GM10266 (cell line): ENCODE results near the gene OPRL1.

Source experiments
- DNase-seq: peaks from one replicate; pipeline ENCODE4 v3.0.0; 2012; ENCODE audit errors: extremely low spot score
- TF ChIP-seq, protein P1 (sequence below): IDR thresholded peaks from 2 replicates; pipeline ENCODE4 v1.5.1; 2012; ENCODE audit warnings: mild to moderate bottlenecking, low read depth; ENCODE audit not compliant: control insufficient read depth, insufficient read depth; ENCODE audit errors: missing control alignments

The OPRL1 gene

DNA sequence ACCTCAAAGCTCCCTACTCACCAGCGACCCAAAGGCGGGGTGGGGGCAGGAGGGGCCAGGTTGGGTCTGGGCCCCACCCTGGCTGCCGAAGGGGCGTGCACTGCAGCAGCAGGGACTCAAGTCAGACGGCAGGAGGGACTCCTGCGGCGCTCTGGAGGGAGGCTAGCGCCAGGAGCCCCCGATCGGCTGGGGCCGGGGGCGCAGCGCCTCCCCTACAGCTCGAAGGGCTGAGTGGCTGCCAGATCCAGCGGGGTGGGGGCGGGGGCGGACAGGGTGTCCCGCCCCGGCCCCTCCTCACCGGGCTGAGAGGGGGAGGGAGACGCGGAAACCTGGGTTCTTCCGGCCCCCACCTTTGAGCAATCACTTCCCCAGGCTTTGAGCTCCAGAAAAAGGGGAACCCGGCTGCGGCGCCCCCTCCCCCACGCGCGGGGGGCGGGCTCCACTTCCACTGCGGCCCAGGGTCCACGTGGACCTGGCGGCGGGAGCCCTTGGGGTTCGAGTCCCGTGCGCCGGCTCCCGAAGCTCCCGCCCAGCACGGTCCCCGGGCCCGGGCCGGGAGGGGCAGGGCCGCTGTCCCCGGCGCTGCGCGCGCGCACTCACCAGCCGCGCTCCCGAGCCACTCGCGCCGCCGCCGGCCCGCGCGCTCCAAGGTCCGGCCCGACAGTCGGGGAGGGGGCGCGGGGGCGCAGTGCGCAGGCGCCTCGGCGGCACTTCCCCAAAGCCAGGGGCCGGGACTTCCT is 439 bp upstream of the OPRL1 start, which contains the start of gene RGS19:
TSS of gene RGS19 (minus strand) at position 246 of the 740 bp plus-strand sequence. CDS start 2,632 bp downstream, outside the sequence.
- TF ChIP-seq, protein P1, sequence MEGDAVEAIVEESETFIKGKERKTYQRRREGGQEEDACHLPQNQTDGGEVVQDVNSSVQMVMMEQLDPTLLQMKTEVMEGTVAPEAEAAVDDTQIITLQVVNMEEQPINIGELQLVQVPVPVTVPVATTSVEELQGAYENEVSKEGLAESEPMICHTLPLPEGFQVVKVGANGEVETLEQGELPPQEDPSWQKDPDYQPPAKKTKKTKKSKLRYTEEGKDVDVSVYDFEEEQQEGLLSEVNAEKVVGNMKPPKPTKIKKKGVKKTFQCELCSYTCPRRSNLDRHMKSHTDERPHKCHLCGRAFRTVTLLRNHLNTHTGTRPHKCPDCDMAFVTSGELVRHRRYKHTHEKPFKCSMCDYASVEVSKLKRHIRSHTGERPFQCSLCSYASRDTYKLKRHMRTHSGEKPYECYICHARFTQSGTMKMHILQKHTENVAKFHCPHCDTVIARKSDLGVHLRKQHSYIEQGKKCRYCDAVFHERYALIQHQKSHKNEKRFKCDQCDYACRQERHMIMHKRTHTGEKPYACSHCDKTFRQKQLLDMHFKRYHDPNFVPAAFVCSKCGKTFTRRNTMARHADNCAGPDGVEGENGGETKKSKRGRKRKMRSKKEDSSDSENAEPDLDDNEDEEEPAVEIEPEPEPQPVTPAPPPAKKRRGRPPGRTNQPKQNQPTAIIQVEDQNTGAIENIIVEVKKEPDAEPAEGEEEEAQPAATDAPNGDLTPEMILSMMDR = no peak
- peak; percentile 97 for DNase-seq

DNA sequence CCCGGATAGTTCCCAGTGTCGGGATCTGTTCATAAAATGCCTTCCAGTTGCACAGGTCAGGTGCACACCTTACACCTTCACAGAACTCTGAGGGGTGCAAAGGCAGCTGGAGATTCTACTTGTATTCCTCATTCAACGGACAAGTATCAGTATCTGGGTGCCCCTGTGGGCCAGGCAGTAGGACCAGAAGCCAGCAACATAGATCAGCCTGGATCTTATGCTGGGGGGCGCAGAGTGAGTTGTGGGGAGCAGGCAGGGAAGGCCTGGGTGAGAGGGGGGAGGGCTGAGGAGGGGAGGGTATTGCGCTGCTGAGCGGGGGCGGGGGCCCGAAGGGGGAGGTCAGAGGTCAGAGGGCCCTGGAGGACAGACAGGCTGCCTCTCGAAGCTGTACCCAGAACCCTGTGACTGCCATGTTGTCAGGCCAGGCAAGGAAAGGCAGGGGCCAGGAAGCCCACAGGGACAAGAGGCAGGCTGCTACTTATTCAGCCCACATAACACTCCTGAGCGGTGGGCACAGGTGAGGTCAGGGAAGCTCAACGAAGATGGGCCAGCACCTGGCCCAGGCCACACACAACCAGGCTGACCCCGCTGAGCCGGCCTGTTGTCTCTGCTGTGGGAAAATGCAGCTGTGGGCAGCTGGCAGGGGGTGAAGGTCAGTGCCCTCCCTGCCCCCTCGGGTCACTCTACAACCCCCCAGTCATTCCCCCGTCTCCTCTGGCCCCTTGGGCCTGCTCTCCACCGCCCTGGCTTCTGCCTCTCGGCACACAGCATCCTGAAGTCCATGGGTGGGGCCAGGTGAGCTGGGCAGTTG is 1.1 kb downstream of the OPRL1 start:
- no peak for DNase-seq
- TF ChIP-seq, protein P1 = no peak

DNA sequence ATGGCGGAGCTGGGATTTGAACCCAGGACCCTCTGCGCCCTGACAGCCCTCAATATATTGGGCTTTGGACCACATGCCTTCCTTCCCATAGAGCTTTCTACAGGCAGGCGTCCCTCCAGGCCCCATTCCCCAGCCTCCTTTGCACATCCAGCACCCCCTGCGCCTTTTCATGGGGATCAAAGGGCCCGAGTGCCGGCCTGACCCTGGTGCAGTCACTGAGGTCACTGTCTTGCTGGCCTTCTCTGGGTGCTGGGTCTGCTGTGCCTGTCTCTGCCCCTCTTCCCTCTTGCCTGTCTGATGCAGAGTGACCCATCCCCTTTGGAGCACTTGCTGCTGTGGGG is 1.7 kb downstream of the OPRL1 start:
- DNase-seq = no peak
- TF ChIP-seq, protein P1 = no peak

DNA sequence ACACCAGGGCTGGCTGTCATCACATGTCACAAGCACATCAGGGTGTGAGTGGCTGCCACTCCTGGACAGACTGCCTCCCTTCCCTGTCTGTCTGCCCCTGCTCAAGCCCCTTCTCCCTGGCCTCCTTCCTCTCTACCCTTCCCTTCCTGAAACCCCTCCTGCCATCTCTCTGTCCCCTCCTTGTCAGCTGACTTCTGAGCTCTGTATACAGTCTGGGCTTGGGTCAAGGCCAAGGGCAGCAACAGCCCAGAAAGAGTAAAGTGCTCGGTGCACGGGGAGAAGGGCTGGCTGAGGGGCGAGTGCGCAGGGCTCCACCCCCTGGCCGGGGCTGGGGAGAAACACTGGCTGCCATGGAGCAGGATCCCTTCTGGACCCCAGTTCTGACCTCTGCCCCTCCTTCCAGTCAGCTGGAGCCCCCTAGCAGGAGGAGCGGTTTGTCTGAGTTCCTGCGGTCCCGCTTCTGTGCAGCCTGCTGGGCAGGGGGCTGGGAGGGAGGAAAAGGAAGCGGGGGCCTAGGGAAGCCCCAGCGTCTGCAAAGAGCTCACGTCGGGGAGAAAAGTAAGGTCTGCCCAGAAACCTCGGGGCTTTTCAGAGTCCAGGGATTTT is 2.3 kb downstream of the OPRL1 start:
- DNase-seq = no peak
- TF ChIP-seq, protein P1 = no peak

DNA sequence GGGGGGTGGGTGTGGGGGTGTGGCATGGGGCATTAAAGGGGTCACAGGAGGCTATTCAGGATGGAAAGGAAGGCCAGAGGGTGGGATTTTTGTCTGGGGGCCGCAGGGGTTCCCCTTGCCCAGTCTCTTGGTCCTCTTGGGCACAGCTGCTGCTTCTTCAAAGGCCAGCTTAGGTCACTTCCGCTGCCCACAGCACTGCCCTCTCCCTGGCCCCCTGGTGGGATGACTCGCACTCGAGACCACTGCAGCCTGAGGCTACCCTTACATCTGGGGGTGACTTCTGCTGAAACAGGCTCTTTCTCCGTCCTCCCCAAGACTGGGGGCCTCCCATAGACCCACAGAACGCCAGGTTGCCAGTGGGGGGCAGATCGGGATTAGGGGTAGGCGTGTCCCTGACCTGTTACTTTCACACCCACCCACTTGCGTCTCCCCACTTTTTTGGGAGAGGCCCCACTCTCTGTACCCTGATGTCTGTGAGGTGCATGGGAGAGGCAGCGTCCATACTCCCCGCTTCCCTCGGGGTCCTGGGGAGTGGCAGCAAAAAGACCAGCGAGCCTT is 3.0 kb downstream of the OPRL1 start:
- TF ChIP-seq, protein P1 = no peak
- DNase-seq = no peak

DNA sequence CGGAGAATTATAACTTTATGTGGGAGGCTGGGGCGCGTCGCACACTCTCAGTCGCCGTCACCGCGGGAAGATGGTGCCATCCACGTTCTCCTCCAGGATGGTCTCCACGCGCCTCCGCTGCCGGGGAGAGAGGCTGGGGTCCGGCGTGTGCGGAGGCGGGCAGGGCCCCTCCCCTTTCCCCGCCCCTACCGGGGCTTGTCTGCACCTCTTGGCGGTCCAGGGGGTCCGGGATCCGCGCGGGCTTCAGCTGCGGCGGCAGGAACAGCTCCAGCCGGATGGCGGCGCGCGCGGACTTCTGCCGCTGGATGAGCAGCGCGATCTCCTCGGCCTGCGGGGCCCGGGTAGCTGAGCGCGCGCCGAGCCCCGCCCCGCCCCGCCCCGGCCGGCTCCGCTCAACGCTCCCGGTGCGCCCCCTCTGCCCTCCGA is 3.5 kb downstream of the OPRL1 start:
- peak; percentile 86 for DNase-seq
- TF ChIP-seq, protein P1 = peak; percentile 88
